Pancreas (tissue), 10 donors: ENCODE results near the gene MAP1LC3B. TPM values are rescaled to one million over a fixed set of nuclear protein-coding genes. Genes with fewer than 3 reads are reported as not detected.

Experiments
- ATAC-seq, 4 donors: fragments of 200-7000 bp; cut with Tn5 transposase; one replicate each; pipeline versions ENCODE4 v1.8.0 to v1.9.1; 2020; ENCODE audit warnings: mild to moderate bottlenecking in 4 of 4, moderate library complexity in 4 of 4
- DNase-seq, 6 donors: peaks; one replicate each; pipeline ENCODE4 v3.0.0-alpha.2; 2020
- FAIRE-seq: peaks from 2 replicates; lab custom pipeline; 2012; peaks lifted over from hg19 to GRCh38; lab: Jason Lieb, UNC
- H3K27ac ChIP-seq, 4 donors: fragments of 200-600 bp; sonication (generic); 1 replicate in 3 of 4; 2 replicates in 1 of 4; pipeline versions ENCODE4 v1.5.0 to v1.8.0; 2020
- H3K27me3 ChIP-seq, 4 donors: fragments of 200-600 bp; one replicate each; pipeline ENCODE4 v1.8.0; 2021
- H3K36me3 ChIP-seq, 3 donors: fragments of 200-600 bp; sonication (generic) in 1 of 3; one replicate each; pipeline versions ENCODE4 v1.5.0 to v1.8.0; 2020 to 2021
- H3K4me1 ChIP-seq, 3 donors: fragments of 200-600 bp; one replicate each; pipeline ENCODE4 v1.8.0; 2021
- H3K4me3 ChIP-seq, 4 donors: fragments of 200-600 bp; sonication (generic) in 2 of 4; one replicate each; pipeline versions ENCODE4 v1.5.0 to v1.8.0; 2020 to 2021
- H3K9me3 ChIP-seq, 4 donors: fragments of 200-600 bp; one replicate each; pipeline ENCODE4 v1.8.0; 2021
- WGBS, 2 donors: extraction: QIAGEN DNeasy Blood & Tissue Kit; methylation state at CpG; one replicate each; pipeline ENCODE4 v1.1.7; 2013; 5-methylcytosine and 5-hydroxymethylcytosine counted together
- intact Hi-C, 3 donors: fragments of 100-400 bp; cut with DNase I; formaldehyde crosslinking; loops; one replicate each; pipeline versions ENCODE4 v1.11.1 to v1.14.2; 2022
- polyA plus RNA-seq, 2 donors: library from polyadenylated mRNA; stranded (reverse); fragments of 200-250 nt; gene quantifications; one replicate each; pipeline ENCODE4 v1.2.3, GENCODE V29; 2013
- total RNA-seq, 6 donors: library from RNA; stranded (reverse); fragmentation: NEBNext Ultra II Directional in 4 of 6; extraction: Animal tissue kit (Norgen Biotek cat#: 25700) in 4 of 6; gene quantifications; one replicate each; pipeline versions ENCODE4 v1.2.1 to v1.2.4, GENCODE V29; 2021 to 2023
- TF ChIP-seq, protein P1 (sequence below), 4 donors: fragments of 200-600 bp; sonication (generic) in 3 of 4; IDR thresholded peaks; one replicate each; pipeline versions ENCODE4 v1.5.0 to v1.8.0; 2021; ENCODE audit warnings: antibody characterized with exemption in 4 of 4
- donor health status: healthy with polysubstance abuse.
- donor health status: DM: no; HTN: no; CAD: no; lungs with moderate emphysema.
- donor health status: DM: no; HTN: no; CAD: no.
- donor health status: control.
- donor health status: control.
- donor health status: Bipolar disorder and iron deficiency.
- donor health status: DM: yes; HTN: yes; CAD: no.
- donor health status: DM: no; HTN: no; CAD: no.
- donor health status: DM: no; HTN: no; CAD: no.
- donor health status: DM: yes; HTN: yes; CAD: no.

Gene MAP1LC3B
- total and polyA plus RNA-seq, 8 donors = 13.9 to 35.1 (median 21.7) TPM

DNA sequence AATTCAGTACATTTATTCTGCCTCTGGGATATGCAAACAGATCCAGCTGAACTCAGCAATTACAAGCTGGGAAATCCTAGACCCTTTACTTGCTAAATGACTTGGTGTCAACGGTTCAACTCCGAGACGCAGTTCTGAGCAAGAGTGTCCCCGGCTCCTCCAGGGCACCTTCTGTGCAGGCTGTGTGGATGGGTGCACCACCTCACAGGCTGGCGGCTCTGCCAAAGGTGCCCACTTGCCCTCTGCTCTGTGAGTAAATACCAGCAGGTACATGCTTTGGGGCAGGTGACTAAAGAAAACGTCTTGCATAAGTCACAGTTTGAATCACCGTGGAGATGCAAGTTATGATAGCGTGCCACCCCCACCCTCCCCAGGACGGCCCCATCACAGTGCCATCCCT, 23.3 kb downstream of the MAP1LC3B start:
- no peaks in the 10 kb centered on the region for H3K4me1 ChIP-seq
- TF ChIP-seq, protein P1, sequence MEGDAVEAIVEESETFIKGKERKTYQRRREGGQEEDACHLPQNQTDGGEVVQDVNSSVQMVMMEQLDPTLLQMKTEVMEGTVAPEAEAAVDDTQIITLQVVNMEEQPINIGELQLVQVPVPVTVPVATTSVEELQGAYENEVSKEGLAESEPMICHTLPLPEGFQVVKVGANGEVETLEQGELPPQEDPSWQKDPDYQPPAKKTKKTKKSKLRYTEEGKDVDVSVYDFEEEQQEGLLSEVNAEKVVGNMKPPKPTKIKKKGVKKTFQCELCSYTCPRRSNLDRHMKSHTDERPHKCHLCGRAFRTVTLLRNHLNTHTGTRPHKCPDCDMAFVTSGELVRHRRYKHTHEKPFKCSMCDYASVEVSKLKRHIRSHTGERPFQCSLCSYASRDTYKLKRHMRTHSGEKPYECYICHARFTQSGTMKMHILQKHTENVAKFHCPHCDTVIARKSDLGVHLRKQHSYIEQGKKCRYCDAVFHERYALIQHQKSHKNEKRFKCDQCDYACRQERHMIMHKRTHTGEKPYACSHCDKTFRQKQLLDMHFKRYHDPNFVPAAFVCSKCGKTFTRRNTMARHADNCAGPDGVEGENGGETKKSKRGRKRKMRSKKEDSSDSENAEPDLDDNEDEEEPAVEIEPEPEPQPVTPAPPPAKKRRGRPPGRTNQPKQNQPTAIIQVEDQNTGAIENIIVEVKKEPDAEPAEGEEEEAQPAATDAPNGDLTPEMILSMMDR (IDR thresholded peaks at IDR 0.05) = no peak
- H3K27me3 ChIP-seq = no peaks in the 10 kb centered on the region
- H3K27ac ChIP-seq = no peak overlapping the region
- peaks cover 0 to 44% (median 11%) of the 10 kb centered on the region in 3 donors for H3K36me3 ChIP-seq
- WGBS, 2 donors = 81 to 86% methylated on average over 9 of the region's 9 CpGs
- no peak overlapping the region for H3K4me3 ChIP-seq
- ATAC-seq (no peak), FAIRE-seq (no peak), DNase-seq (no peak)
- intact Hi-C loops = loop anchor here in 1 of 3 donors (10.0 kb wide), 1 partner anchor 219 kb away; no protein-coding TSS in a partner anchor
- no peaks in the 10 kb centered on the region for H3K9me3 ChIP-seq

DNA sequence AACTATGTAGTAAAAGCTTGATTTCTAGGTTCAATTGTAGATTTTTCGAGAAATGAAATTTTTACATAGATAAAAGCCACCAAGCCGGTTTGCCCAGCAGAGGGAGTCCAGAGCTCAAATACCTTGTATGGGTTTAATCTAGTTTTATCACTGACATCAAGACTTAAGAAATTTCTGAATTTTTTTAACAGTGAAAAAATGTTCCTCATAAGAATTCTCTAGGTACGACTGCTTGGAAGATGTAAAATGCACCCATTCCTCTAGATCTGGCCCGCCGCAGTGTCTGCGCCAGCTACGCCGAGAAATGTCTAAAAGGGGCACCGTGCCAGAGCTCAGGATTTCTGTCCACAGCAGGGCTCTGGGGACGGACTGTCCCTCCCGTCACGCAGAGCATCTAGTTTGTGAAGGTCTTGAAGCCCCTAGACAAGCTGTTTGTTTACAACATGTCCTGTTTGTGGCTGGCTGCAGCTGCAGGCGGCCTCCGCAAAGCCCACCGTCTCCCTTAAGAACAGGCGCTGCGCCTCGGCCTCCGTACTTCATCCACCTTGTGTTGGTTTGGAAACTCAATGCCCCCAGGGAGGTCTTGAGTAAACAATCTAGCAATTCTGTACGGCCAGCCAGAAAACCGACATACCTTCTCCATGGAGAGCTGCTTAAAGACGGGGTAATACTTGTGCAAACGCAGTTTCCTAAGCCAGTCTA, 24.8 kb downstream of the MAP1LC3B start:
- no peaks in the 10 kb centered on the region for H3K4me1 ChIP-seq
- FAIRE-seq = peak; percentile 56
- no peak overlapping the region for H3K4me3 ChIP-seq
- TF ChIP-seq, protein P1 (IDR thresholded peaks at IDR 0.05) = peak in 3 of 4 donors; percentile 31 to 36 (median 32)
- no peaks in the 10 kb centered on the region for H3K27me3 ChIP-seq
- DNase-seq = no peak
- ATAC-seq = peak in 1 of 4 donors; percentile 44
- no peak overlapping the region for H3K27ac ChIP-seq
- H3K9me3 ChIP-seq = no peaks in the 10 kb centered on the region
- 85 to 87% methylated on average over 23 of the region's 23 CpGs for WGBS, 2 donors
- intact Hi-C loops = loop anchor here in 1 of 3 donors (10.0 kb wide), 1 partner anchor 218 kb away; no protein-coding TSS in a partner anchor
- H3K36me3 ChIP-seq = peaks cover 0 to 37% (median 11%) of the 10 kb centered on the region in 3 donors

DNA sequence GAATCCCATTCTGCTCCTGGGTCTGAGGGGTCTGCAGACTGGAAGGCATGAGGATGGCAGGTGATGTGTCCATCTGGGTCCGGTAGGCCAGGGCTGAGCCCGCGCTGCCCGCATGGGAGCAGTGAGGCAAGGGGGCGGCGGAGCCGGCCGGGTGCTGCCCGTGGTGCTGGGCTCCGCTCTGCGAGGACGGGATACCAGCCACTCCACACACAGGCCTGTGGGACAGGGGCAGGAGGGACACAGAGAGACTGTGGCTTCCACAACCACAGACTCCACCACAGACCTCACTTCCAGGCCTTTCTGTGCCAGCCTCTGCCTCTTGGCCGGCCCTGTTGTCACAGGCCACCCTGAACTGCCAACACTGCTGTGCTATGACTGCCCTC, 25.4 kb downstream of the MAP1LC3B start:
- DNase-seq = no peak
- Histone ChIP-seq H3K27ac (no peak overlapping the region), H3K4me1 (no peaks in the 10 kb centered on the region), H3K4me3 (no peak overlapping the region), H3K9me3 (no peaks in the 10 kb centered on the region), H3K36me3 (peaks cover 0 to 34% (median 7%) of the 10 kb centered on the region in 3 donors), H3K27me3 (no peaks in the 10 kb centered on the region)
- ATAC-seq = peak in 2 of 4 donors; percentile 5 to 11
- FAIRE-seq = no peak
- WGBS, 2 donors = 95 to 97% methylated on average over 12 to 13 of the region's 13 CpGs
- intact Hi-C loops = loop anchor here in 1 of 3 donors (10.0 kb wide), 1 partner anchor 217 kb away; no protein-coding TSS in a partner anchor
- TF ChIP-seq, protein P1 (IDR thresholded peaks at IDR 0.05) = no peak

DNA sequence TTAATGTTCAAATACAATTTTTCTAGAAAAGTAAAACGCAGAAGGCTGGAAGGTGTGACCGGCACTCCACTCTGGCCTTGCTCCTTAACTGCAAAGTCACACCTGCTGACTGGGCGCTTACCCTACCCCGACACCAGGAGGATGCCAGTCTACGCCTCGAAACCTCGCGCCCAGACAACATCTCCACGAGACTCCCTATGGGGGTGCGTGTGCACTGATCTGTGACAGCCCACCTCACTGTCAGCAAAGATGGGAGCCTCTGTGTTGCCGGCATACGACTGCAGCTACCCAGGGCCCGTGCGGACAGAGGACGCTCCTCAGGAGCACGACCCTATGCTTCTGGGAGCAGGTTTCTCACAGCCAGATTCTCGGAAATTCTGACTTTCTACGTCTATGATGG, 26.1 kb downstream of the MAP1LC3B start:
- H3K36me3 ChIP-seq = peaks cover 0 to 40% (median 4%) of the 10 kb centered on the region in 3 donors
- H3K27ac ChIP-seq = no peak overlapping the region
- H3K9me3 ChIP-seq = no peaks in the 10 kb centered on the region
- FAIRE-seq (no peak), DNase-seq (no peak), ATAC-seq (no peak)
- no peaks in the 10 kb centered on the region for H3K27me3 ChIP-seq
- 94% methylated on average over 18 of the region's 18 CpGs for whole genome bisulfite sequencing, 2 donors
- TF ChIP-seq, protein P1 (IDR thresholded peaks at IDR 0.05) = no peak
- H3K4me3 ChIP-seq = no peak overlapping the region
- intact Hi-C loops = loop anchor here in 1 of 3 donors (10.0 kb wide), 1 partner anchor 217 kb away; no protein-coding TSS in a partner anchor
- H3K4me1 ChIP-seq = no peaks in the 10 kb centered on the region

DNA sequence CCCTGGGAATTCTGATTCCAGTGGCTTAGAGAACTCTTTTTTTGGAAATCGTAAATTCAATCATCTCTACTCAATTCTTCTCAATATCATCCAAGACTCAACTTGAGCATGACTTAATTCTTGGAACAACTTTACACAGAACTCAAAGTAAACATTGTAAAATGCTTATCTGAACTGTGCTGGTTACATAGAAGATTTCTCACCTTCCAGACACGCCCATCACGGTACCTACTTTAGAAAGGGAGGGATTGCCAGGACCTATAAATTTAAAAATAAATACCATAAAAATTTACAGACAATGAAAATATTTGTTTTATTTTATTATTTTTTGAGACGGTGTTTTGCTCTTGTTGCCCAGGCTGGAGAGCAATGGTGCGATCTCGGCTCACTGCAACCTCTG, 26.5 kb downstream of the MAP1LC3B start:
- H3K27ac ChIP-seq = no peak overlapping the region
- H3K4me1 ChIP-seq = no peaks in the 10 kb centered on the region
- FAIRE-seq (no peak), ATAC-seq (no peak), DNase-seq (no peak)
- H3K9me3 ChIP-seq = no peaks in the 10 kb centered on the region
- WGBS, 2 donors = 71 to 77% methylated on average over 6 of the region's 6 CpGs
- no peak overlapping the region for H3K4me3 ChIP-seq
- H3K36me3 ChIP-seq = peaks cover 0 to 44% (median 4%) of the 10 kb centered on the region in 3 donors
- intact Hi-C loops = loop anchor here in 1 of 3 donors (10.0 kb wide), 1 partner anchor 216 kb away; no protein-coding TSS in a partner anchor
- TF ChIP-seq, protein P1 (IDR thresholded peaks at IDR 0.05) = no peak
- no peaks in the 10 kb centered on the region for H3K27me3 ChIP-seq
